CD4-positive, alpha-beta T cell treated with Interleukin-17A for 4 hours (primary cell): ENCODE results near the gene SLC22A4.

Experiments
- DNase-seq: peaks from one replicate; pipeline ENCODE4 v3.0.0-alpha.2; 2020; ENCODE audit warnings: mixed read lengths

Gene SLC22A4

GRCh38 chr5:132300577-132301343, 6.6 kb downstream of the SLC22A4 start:
- no peak for DNase-seq

GRCh38 chr5:132301344-132302271, 7.4 kb downstream of the SLC22A4 start:
- no peak for DNase-seq

- DNase-seq, result no peak
These were observed 8.2 kb downstream of the SLC22A4 start for GRCh38 chr5:132302413-132302812.

- DNase-seq, result no peak
These were observed 9.4 kb downstream of the SLC22A4 start for GRCh38 chr5:132303589-132303988.

- no peak for DNase-seq
These were observed 11.2 kb downstream of the SLC22A4 start for GRCh38 chr5:132305420-132305819.

- DNase-seq, result no peak
These were observed 14.5 kb downstream of the SLC22A4 start for GRCh38 chr5:132308701-132309100.

- DNase-seq, result no peak
These were observed 15.5 kb downstream of the SLC22A4 start for GRCh38 chr5:132309679-132310078.

GRCh38 chr5:132310141-132310834, 16.1 kb downstream of the SLC22A4 start:
- DNase-seq, result no peak

- no peak for DNase-seq
These were observed 19.2 kb downstream of the SLC22A4 start for GRCh38 chr5:132313366-132313765.

- no peak for DNase-seq
These were observed 19.8 kb downstream of the SLC22A4 start for GRCh38 chr5:132313961-132314432.

GRCh38 chr5:132315529-132316067, 21.4 kb downstream of the SLC22A4 start:
- no peak for DNase-seq

- DNase-seq, result no peak
These were observed 25.8 kb downstream of the SLC22A4 start for GRCh38 chr5:132319975-132320374.

- DNase-seq, result no peak
These were observed 27.0 kb downstream of the SLC22A4 start for GRCh38 chr5:132321109-132321721.

- DNase-seq, result no peak
These were observed 28.1 kb downstream of the SLC22A4 start for GRCh38 chr5:132322266-132322665.

- DNase-seq, result no peak
These were observed 29.0 kb downstream of the SLC22A4 start for GRCh38 chr5:132323202-132323601.

GRCh38 chr5:132325691-132326090, 31.5 kb downstream of the SLC22A4 start:
- no peak for DNase-seq

GRCh38 chr5:132327252-132327955, 33.2 kb downstream of the SLC22A4 start:
- DNase-seq, result no peak

GRCh38 chr5:132334812-132335211, 40.6 kb downstream of the SLC22A4 start:
- no peak for DNase-seq

- no peak for DNase-seq
These were observed 41.2 kb downstream of the SLC22A4 start for GRCh38 chr5:132335402-132335801.

GRCh38 chr5:132339502-132339901, 45.3 kb downstream of the SLC22A4 start:
- DNase-seq, result no peak

- no peak for DNase-seq
These were observed 48.3 kb downstream of the SLC22A4 start for GRCh38 chr5:132342291-132343180.
